Mesenchymal stem cell (in vitro differentiated cells and primary cell): ENCODE results near the gene GATM.

Experiments used
- DNase-seq: peaks from one replicate; pipeline ENCODE4 v3.0.0-alpha.2; 2013
- H2AFZ ChIP-seq: one replicate; pipeline ENCODE4 v1.6.1; 2013; ENCODE audit warnings: low read depth, mild to moderate bottlenecking, control low read depth, inconsistent platforms, low read length, moderate library complexity
- H2AK5ac ChIP-seq: 2 replicates; pipeline ENCODE4 v1.6.1; 2013; ENCODE audit warnings: low read length, moderate library complexity, mild to moderate bottlenecking, inconsistent platforms; ENCODE audit not compliant: severe bottlenecking
- H2BK120ac ChIP-seq: one replicate; pipeline ENCODE4 v1.6.1; 2013; ENCODE audit warnings: low read depth, mild to moderate bottlenecking, inconsistent platforms, low read length, moderate library complexity
- H2BK12ac ChIP-seq, 2 experiments: one replicate each; pipeline ENCODE4 v1.6.1; 2013; ENCODE audit warnings: inconsistent platforms in 2 of 2, low read length in 2 of 2, mild to moderate bottlenecking in 2 of 2, moderate library complexity in 2 of 2, control low read depth in 1 of 2
- H2BK15ac ChIP-seq: one replicate; pipeline ENCODE4 v1.6.1; 2013; ENCODE audit warnings: mild to moderate bottlenecking, low read depth, inconsistent platforms; ENCODE audit not compliant: poor library complexity, severe bottlenecking
- H2BK5ac ChIP-seq: 2 replicates; pipeline ENCODE4 v1.6.1; 2013; ENCODE audit warnings: low read depth, mild to moderate bottlenecking, low read length, control low read depth, inconsistent platforms; ENCODE audit not compliant: poor library complexity, severe bottlenecking
- H3K14ac ChIP-seq, 2 experiments: one replicate each; pipeline ENCODE4 v1.6.1; 2013; ENCODE audit warnings: inconsistent platforms in 2 of 2, low read length in 2 of 2, control low read depth in 1 of 2, mild to moderate bottlenecking in 1 of 2, moderate library complexity in 1 of 2
- H3K18ac ChIP-seq, 2 experiments: one replicate each; pipeline ENCODE4 v1.6.1; 2013; ENCODE audit warnings: inconsistent platforms in 2 of 2, low read length in 2 of 2, control low read depth in 1 of 2, low read depth in 1 of 2, mild to moderate bottlenecking in 1 of 2
- H3K23ac ChIP-seq, 2 experiments: one replicate each; pipeline ENCODE4 v1.6.1; 2013; ENCODE audit warnings: inconsistent platforms in 2 of 2, low read length in 2 of 2, mild to moderate bottlenecking in 2 of 2, moderate library complexity in 2 of 2, control low read depth in 1 of 2
- H3K27ac ChIP-seq: 2 replicates; pipeline ENCODE4 v1.5.1; 2013; ENCODE audit warnings: mild to moderate bottlenecking, moderate library complexity, low read length, control low read depth, inconsistent platforms; ENCODE audit not compliant: poor library complexity, severe bottlenecking
- H3K27me3 ChIP-seq, 2 experiments: 2 replicates each; pipeline versions ENCODE4 v1.6.1 to v1.7.0; 2013; ENCODE audit warnings: low read length in 2 of 2, mild to moderate bottlenecking in 2 of 2, moderate library complexity in 2 of 2, control low read depth in 1 of 2, inconsistent platforms in 1 of 2; ENCODE audit not compliant: control insufficient read depth in 1 of 2, insufficient read depth in 1 of 2
- H3K36me3 ChIP-seq, 2 experiments: 2 replicates each; pipeline versions ENCODE4 v1.6.1 to v1.7.0; 2013; ENCODE audit warnings: low read length in 2 of 2, control low read depth in 1 of 2, inconsistent platforms in 1 of 2, low read depth in 1 of 2, mild to moderate bottlenecking in 1 of 2; ENCODE audit not compliant: insufficient read depth in 2 of 2, control insufficient read depth in 1 of 2
- H3K4ac ChIP-seq, 2 experiments: one replicate each; pipeline ENCODE4 v1.6.1; 2013; ENCODE audit warnings: inconsistent platforms in 2 of 2, low read length in 2 of 2, mild to moderate bottlenecking in 2 of 2, moderate library complexity in 2 of 2, control low read depth in 1 of 2, low read depth in 1 of 2
- H3K4me1 ChIP-seq: 2 replicates; pipeline ENCODE4 v1.6.1; 2013; ENCODE audit warnings: low read depth, low read length, control low read depth; ENCODE audit not compliant: control insufficient read depth, insufficient read depth
- H3K4me2 ChIP-seq: 2 replicates; pipeline ENCODE4 v1.6.1; 2013; ENCODE audit warnings: low read length, mild to moderate bottlenecking, inconsistent platforms; ENCODE audit not compliant: poor library complexity, severe bottlenecking
- H3K4me3 ChIP-seq, 2 experiments: 2 replicates each; pipeline versions ENCODE4 v1.5.1 to v1.7.0; 2013; ENCODE audit warnings: low read length in 2 of 2, mild to moderate bottlenecking in 2 of 2, control low read depth in 1 of 2, low read depth in 1 of 2; ENCODE audit not compliant: insufficient read depth in 1 of 2
- H3K79me1 ChIP-seq: replicated peaks from 2 replicates; pipeline ENCODE4 v1.6.1; 2013; ENCODE audit warnings: mild to moderate bottlenecking, control low read depth, low read length, inconsistent platforms; ENCODE audit not compliant: poor library complexity, severe bottlenecking
- H3K9ac ChIP-seq: 2 replicates; pipeline ENCODE4 v1.7.0; 2013; ENCODE audit warnings: mild to moderate bottlenecking, low read length, moderate library complexity
- H3K9me3 ChIP-seq: 2 replicates; pipeline ENCODE4 v1.7.0; 2013; ENCODE audit warnings: mild to moderate bottlenecking, low read length; ENCODE audit not compliant: control insufficient read depth
- H4K8ac ChIP-seq: one replicate; pipeline ENCODE4 v1.6.1; 2013; ENCODE audit warnings: inconsistent platforms, mild to moderate bottlenecking, low read length, moderate library complexity
- H4K91ac ChIP-seq: one replicate; pipeline ENCODE4 v1.6.1; 2013; ENCODE audit warnings: mild to moderate bottlenecking, low read length, inconsistent platforms
- WGBS: methylation state at CpG from one replicate; pipeline ENCODE4 v1.1.7; 2013; ENCODE audit warnings: mixed read lengths; 5-methylcytosine and 5-hydroxymethylcytosine counted together

GATM gene

GRCh38 chr15:45363801-45364200, 14.5 kb downstream of the GATM start:
- Histone ChIP-seq H3K23ac (no peak overlapping the region), H3K18ac (no peak overlapping the region), H2BK12ac (no peak overlapping the region), H4K91ac (no peak overlapping the region), H4K8ac (no peak overlapping the region), H3K79me1 (no peaks in the 10 kb centered on the region), H2BK15ac (no peak overlapping the region), H3K14ac (no peak overlapping the region), H3K36me3 (no peaks in the 10 kb centered on the region), H2BK5ac (no peak overlapping the region), H2BK120ac (no peak overlapping the region), H3K4me3 (no peak overlapping the region), H3K4me2 (no peak overlapping the region), H3K9me3 (no peaks in the 10 kb centered on the region), H3K4me1 (no peaks in the 10 kb centered on the region), H3K27ac (no peak overlapping the region), H3K4ac (no peak overlapping the region), H3K9ac (no peak overlapping the region), H2AK5ac (no peak overlapping the region), H2AFZ (no peak overlapping the region), H3K27me3 (peaks cover 0 to 8% of the 10 kb centered on the region in 2 experiments)
- 45% methylated on average over 2 of the region's 3 CpGs for WGBS
- DNase-seq, result no peak

- no peak overlapping the region for H3K23ac ChIP-seq
- no peak overlapping the region for H2AFZ ChIP-seq
- H4K8ac ChIP-seq, result no peak overlapping the region
- no peak overlapping the region for H2BK15ac ChIP-seq
- peaks cover 0 to 8% of the 10 kb centered on the region in 2 experiments for H3K27me3 ChIP-seq
- no peaks in the 10 kb centered on the region for H3K4me1 ChIP-seq
- no peak overlapping the region for H3K27ac ChIP-seq
- H4K91ac ChIP-seq, result no peak overlapping the region
- H3K14ac ChIP-seq, result no peak overlapping the region
- H3K36me3 ChIP-seq, result no peaks in the 10 kb centered on the region
- no peak overlapping the region for H3K18ac ChIP-seq
- no peak overlapping the region for H2BK120ac ChIP-seq
- no peak overlapping the region for H2BK5ac ChIP-seq
- H2AK5ac ChIP-seq, result no peak overlapping the region
- no peak for DNase-seq
- H3K4me2 ChIP-seq, result no peak overlapping the region
- no peak overlapping the region for H3K4ac ChIP-seq
- no peaks in the 10 kb centered on the region for H3K79me1 ChIP-seq
- 71% methylated on average over 3 of the region's 4 CpGs for WGBS
- no peak overlapping the region for H2BK12ac ChIP-seq
- no peak overlapping the region for H3K4me3 ChIP-seq
- no peaks in the 10 kb centered on the region for H3K9me3 ChIP-seq
- H3K9ac ChIP-seq, result no peak overlapping the region
Observed at GRCh38 chr15:45363334-45363733, 15.0 kb downstream of the GATM start.

- Histone ChIP-seq H4K91ac (no peak overlapping the region), H4K8ac (no peak overlapping the region), H2AK5ac (no peak overlapping the region), H3K9ac (no peak overlapping the region), H3K4ac (no peak overlapping the region), H2BK120ac (no peak overlapping the region), H3K79me1 (no peaks in the 10 kb centered on the region), H3K4me3 (no peak overlapping the region), H2AFZ (no peak overlapping the region), H3K23ac (no peak overlapping the region), H3K4me1 (no peaks in the 10 kb centered on the region), H2BK15ac (no peak overlapping the region), H3K27me3 (peaks cover 0 to 8% of the 10 kb centered on the region in 2 experiments), H3K18ac (no peak overlapping the region), H3K9me3 (no peaks in the 10 kb centered on the region), H3K27ac (no peak overlapping the region), H2BK5ac (no peak overlapping the region), H3K4me2 (no peak overlapping the region), H3K14ac (no peak overlapping the region), H2BK12ac (no peak overlapping the region), H3K36me3 (no peaks in the 10 kb centered on the region)
- no peak for DNase-seq
Observed at GRCh38 chr15:45362419-45362818, 15.9 kb downstream of the GATM start.

- H4K8ac ChIP-seq, result no peak overlapping the region
- 87% methylated on average over 6 of the region's 7 CpGs for WGBS
- H3K9ac ChIP-seq, result no peak overlapping the region
Observed at GRCh38 chr15:45361878-45362277, 16.5 kb downstream of the GATM start.

More at GRCh38 chr15:45361878-45362277, 16.5 kb downstream of the GATM start:
- Histone ChIP-seq H3K9me3 (no peaks in the 10 kb centered on the region), H3K27ac (no peak overlapping the region), H2BK12ac (no peak overlapping the region), H2AK5ac (no peak overlapping the region), H3K4me3 (no peak overlapping the region), H3K36me3 (no peaks in the 10 kb centered on the region), H2BK15ac (no peak overlapping the region), H2AFZ (no peak overlapping the region), H3K4me1 (no peaks in the 10 kb centered on the region), H3K4me2 (no peak overlapping the region), H3K4ac (no peak overlapping the region), H3K79me1 (no peaks in the 10 kb centered on the region), H3K14ac (no peak overlapping the region), H3K23ac (no peak overlapping the region), H3K18ac (no peak overlapping the region), H2BK120ac (no peak overlapping the region), H2BK5ac (no peak overlapping the region), H4K91ac (no peak overlapping the region), H3K27me3 (peaks cover 0 to 8% of the 10 kb centered on the region in 2 experiments)
- no peak for DNase-seq
